HepG2 (cell line): ENCODE measurements around the gene TTBK1. TPM values are rescaled to one million over a fixed set of nuclear protein-coding genes. Genes with fewer than 3 reads are reported as not detected.

ENCODE experiments used
- ARNTL ChIP-seq: sonication (generic); formaldehyde crosslinking; IDR thresholded peaks from 2 replicates; pipeline ENCODE4 v1.4.0; 2020; ENCODE audit warnings: mild to moderate bottlenecking, missing genetic modification reagents
- BCL6 ChIP-seq: IDR thresholded peaks from 2 replicates; pipeline ENCODE4 v1.6.1; 2016; ENCODE audit warnings: missing genetic modification reagents, missing compliant biosample characterization
- BRD4 ChIP-seq: sonication (generic); formaldehyde crosslinking; IDR thresholded peaks from 2 replicates; pipeline ENCODE4 v1.4.0; 2020; ENCODE audit warnings: missing genetic modification reagents
- MYPOP ChIP-seq: sonication (generic); formaldehyde crosslinking; IDR thresholded peaks from 2 replicates; pipeline ENCODE4 v1.8.1; 2023; ENCODE audit warnings: mild to moderate bottlenecking, moderate library complexity, missing genetic modification reagents
- POLR2AphosphoS5 ChIP-seq: IDR thresholded peaks from 2 replicates; pipeline ENCODE4 v1.6.1; 2012; ENCODE audit warnings: low read depth, low read length
- TFDP2 ChIP-seq: sonication (generic); formaldehyde crosslinking; IDR thresholded peaks from 2 replicates; pipeline ENCODE4 v1.4.0; 2020; ENCODE audit warnings: missing genetic modification reagents
- USF2 ChIP-seq, 2 experiments: sonication (generic) in 1 of 2; formaldehyde crosslinking in 1 of 2; IDR thresholded peaks; 2 replicates each; pipeline versions ENCODE4 v1.5.1 to v1.6.1; 2011 to 2020; ENCODE audit warnings: borderline replicate concordance in 1 of 2, low read depth in 1 of 2, low read length in 1 of 2, mild to moderate bottlenecking in 1 of 2, missing genetic modification reagents in 1 of 2, moderate library complexity in 1 of 2
- ZGPAT ChIP-seq: IDR thresholded peaks from 2 replicates; pipeline ENCODE4 v1.6.1; 2016; ENCODE audit warnings: mild to moderate bottlenecking
- ZNF451 ChIP-seq: sonication (generic); formaldehyde crosslinking; IDR thresholded peaks from 2 replicates; pipeline ENCODE4 v1.5.0; 2020; ENCODE audit warnings: mild to moderate bottlenecking, missing genetic modification reagents
- ZNF577 ChIP-seq: sonication (generic); formaldehyde crosslinking; IDR thresholded peaks from 2 replicates; pipeline ENCODE4 v1.4.0; 2020; ENCODE audit warnings: mild to moderate bottlenecking, low read depth, missing genetic modification reagents, borderline replicate concordance
- polyA plus RNA-seq, 8 experiments: library from polyadenylated mRNA; depleted of rRNA in 3 of 8; stranded (reverse) in 7 of 8; unstranded in 1 of 8; fragments of >200 nt; fragmentation: Illumina TruSeq in 4 of 8; extraction: Trizol in 4 of 8; gene quantifications; 2 replicates each; pipeline versions ENCODE4 v1.2.1 to v1.2.3, GENCODE V29; 2011 to 2016; ENCODE audit warnings: low read depth in 4 of 8, missing spikeins in 1 of 8, mixed read lengths in 1 of 8; ENCODE audit not compliant: insufficient read depth in 1 of 8
- total RNA-seq, 5 experiments: library from RNA; depleted of rRNA; stranded (reverse); fragments of >200 nt; fragmentation: Illumina TruSeq; extraction: Trizol; gene quantifications; 2 replicates each; pipeline ENCODE4 v1.2.3, GENCODE V29; 2016; ENCODE audit warnings: low read depth in 1 of 5

Gene TTBK1
- total and polyA plus RNA-seq, 2 of the 13 experiments (the other 11 are each of a cell fraction or from before 2014, with no cell fraction given): 0.24 to 0.33 TPM

- TF ChIP-seq BRD4 (peak; percentile 44; the same call in 1 of the 2 replicates), MYPOP (0 out of 2 replicates have a peak, but pooled peaks have one; percentile 27), ZNF451 (CRISPR knock-in tag) (peak; percentile 43; the same call in 1 of the 2 replicates), USF2 (IDR thresholded peaks at IDR 0.05; ENCODE audit: low read depth, low read length) (peak; percentile 2; the same call in 1 of the 2 replicates), USF2 (CRISPR knock-in tag; IDR thresholded peaks at IDR 0.05; ENCODE audit: borderline replicate concordance) (0 out of 2 replicates have a peak, but pooled peaks have one; percentile 5), POLR2AphosphoS5 (0 out of 2 replicates have a peak, but pooled peaks have one; percentile 26), TFDP2 (CRISPR knock-in tag) (no peak), ZNF577 (CRISPR knock-in tag) (no peak), BCL6 (CRISPR knock-in tag) (peak; percentile 2; the same call in 1 of the 2 replicates), ARNTL (CRISPR knock-in tag) (peak; percentile 77), ZGPAT (CRISPR knock-in tag) (peak; percentile 73)
These were observed 3.2 kb downstream of the TTBK1 start (continued) for GRCh38 chr6:43246301-43247113.
